ENCODE measurements around the gene COBL. TPM values are rescaled to one million over a fixed set of nuclear protein-coding genes. Genes with fewer than 3 reads are reported as not detected.

COBL gene
- total RNA-seq, 3 donors from 2014 or later (not counting 1 experiment from before 2014, with no cell fraction given), result not detected

DNA sequence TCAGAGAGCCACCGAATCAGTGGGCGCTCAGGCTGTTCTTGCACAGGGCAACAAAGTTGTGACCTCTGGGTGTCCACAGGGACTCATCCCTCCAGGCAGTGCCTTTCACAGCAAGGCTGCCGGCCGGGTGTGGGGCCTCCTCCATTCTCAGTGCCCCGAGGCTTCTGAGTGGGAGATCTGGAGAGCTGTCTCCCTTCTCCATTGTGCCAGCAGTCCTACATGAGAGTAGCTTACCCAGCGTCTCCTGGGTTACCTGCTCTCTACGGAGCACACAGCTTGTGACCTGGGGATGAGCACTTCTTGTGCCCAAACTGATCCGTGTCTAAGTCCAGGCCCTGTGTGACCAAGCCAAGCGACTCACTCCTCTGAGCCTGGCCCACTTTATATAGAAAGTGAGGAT is 293.1 kb downstream of the COBL start:
- Mint-ChIP-seq H3K4me3 (no peak overlapping the region), H3K27me3 (ENCODE audit: low read depth in 2 of 2) (no peaks in the 10 kb centered on the region), H3K36me3 (no peaks in the 10 kb centered on the region), H3K27ac (no peak overlapping the region), H3K9me3 (no peaks in the 10 kb centered on the region), H3K4me1 (peaks cover 0 to under 1% of the 10 kb centered on the region in 2 donors)
- TF ChIP-seq, protein P1, sequence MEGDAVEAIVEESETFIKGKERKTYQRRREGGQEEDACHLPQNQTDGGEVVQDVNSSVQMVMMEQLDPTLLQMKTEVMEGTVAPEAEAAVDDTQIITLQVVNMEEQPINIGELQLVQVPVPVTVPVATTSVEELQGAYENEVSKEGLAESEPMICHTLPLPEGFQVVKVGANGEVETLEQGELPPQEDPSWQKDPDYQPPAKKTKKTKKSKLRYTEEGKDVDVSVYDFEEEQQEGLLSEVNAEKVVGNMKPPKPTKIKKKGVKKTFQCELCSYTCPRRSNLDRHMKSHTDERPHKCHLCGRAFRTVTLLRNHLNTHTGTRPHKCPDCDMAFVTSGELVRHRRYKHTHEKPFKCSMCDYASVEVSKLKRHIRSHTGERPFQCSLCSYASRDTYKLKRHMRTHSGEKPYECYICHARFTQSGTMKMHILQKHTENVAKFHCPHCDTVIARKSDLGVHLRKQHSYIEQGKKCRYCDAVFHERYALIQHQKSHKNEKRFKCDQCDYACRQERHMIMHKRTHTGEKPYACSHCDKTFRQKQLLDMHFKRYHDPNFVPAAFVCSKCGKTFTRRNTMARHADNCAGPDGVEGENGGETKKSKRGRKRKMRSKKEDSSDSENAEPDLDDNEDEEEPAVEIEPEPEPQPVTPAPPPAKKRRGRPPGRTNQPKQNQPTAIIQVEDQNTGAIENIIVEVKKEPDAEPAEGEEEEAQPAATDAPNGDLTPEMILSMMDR (IDR thresholded peaks at IDR 0.05), result no peak
- Histone ChIP-seq H3K36me3 (ENCODE audit: control insufficient read depth, insufficient read depth, low read length) (no peaks in the 10 kb centered on the region), H3K4me3 (ENCODE audit: low read length) (no peak overlapping the region), H3K9me3 (ENCODE audit: control insufficient read depth, insufficient read depth, low read length) (no peaks in the 10 kb centered on the region), H3K27ac (ENCODE audit: low read length) (no peak overlapping the region), H3K4me1 (ENCODE audit: control insufficient read depth, insufficient read depth, low read length) (no peaks in the 10 kb centered on the region), H3K27me3 (ENCODE audit: control insufficient read depth, insufficient read depth, low read length) (no peaks in the 10 kb centered on the region)
- 89% methylated on average over 9 of the region's 9 CpGs for WGBS (ENCODE audit: insufficient coverage)
- DNase-seq, result no peak
- intact Hi-C loops (cut with micrococcal nuclease), result no loop called here
- ATAC-seq, result no peak

DNA sequence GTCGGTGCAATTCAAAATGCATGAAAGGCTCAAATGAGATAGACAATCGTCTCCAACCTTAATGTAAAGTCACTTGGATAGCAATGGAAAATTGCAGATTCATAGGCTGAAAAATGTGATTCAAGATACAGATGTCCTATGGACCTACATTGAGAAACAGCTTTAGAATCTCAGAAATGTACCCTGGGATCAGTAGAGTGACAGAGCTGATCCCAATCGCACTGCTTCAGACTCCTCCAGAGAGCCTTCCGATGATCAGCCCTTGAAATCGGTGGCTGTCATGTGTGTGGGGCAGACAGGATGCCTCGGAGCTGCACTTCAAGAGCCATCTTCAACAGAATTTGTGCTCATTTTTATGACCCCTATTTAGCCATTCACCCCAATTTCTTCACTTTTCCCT is 293.8 kb downstream of the COBL start:
- no peaks in the 10 kb centered on the region for H3K9me3 ChIP-seq (ENCODE audit: control insufficient read depth, insufficient read depth, low read length)
- H3K4me3 ChIP-seq (ENCODE audit: low read length), result no peak overlapping the region
- TF ChIP-seq, protein P1 (IDR thresholded peaks at IDR 0.05), result no peak
- 87% methylated on average over 6 of the region's 6 CpGs for WGBS (ENCODE audit: insufficient coverage)
- H3K27ac Mint-ChIP-seq, result no peak overlapping the region
- H3K27me3 ChIP-seq (ENCODE audit: control insufficient read depth, insufficient read depth, low read length), result no peaks in the 10 kb centered on the region
- DNase-seq (no peak), ATAC-seq (no peak)
- no peak overlapping the region for H3K27ac ChIP-seq (ENCODE audit: low read length)
- peaks cover 2 to 5% of the 10 kb centered on the region in 2 donors for H3K9me3 Mint-ChIP-seq
- no peak overlapping the region for H3K4me3 Mint-ChIP-seq
- H3K36me3 Mint-ChIP-seq, result no peaks in the 10 kb centered on the region
- H3K36me3 ChIP-seq (ENCODE audit: control insufficient read depth, insufficient read depth, low read length), result no peaks in the 10 kb centered on the region
- no peaks in the 10 kb centered on the region for H3K27me3 Mint-ChIP-seq (ENCODE audit: low read depth in 2 of 2)
- H3K4me1 ChIP-seq (ENCODE audit: control insufficient read depth, insufficient read depth, low read length), result no peaks in the 10 kb centered on the region
- peaks cover 3 to 7% of the 10 kb centered on the region in 2 donors for H3K4me1 Mint-ChIP-seq
- intact Hi-C loops (cut with micrococcal nuclease), result no loop called here

DNA sequence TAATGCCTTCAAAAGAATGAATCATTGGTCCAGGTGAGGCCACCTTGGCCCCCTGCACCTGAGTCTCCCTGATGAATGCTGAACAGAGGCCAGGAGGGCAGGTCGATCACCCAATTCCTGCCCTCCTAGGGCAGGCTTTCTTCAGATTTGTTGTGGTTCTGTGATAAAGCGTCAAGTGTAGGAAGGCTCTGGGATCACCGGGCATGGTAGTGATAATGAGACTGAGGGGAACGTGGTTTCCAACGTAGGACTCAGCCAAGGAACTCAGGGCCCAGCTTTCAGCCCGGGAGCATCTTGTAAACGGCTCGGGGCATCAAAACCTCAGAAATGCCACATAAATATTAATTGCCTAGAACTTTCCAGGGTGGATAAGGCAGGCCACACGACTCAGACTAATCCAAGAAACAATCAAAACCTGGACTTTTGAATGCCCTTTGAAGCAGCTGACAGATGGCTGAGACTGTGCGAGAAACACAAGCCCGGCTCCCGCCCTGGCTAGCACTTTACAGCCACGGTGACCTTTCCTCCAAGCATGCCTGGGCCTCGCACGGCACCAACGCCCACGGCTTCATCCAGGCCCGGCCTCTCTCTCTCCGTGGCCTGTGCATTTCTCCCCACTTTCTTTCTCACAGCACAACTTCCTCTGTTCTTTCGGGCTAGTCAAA is 294.6 kb downstream of the COBL start:
- Histone ChIP-seq H3K4me3 (ENCODE audit: low read length) (no peak overlapping the region), H3K36me3 (ENCODE audit: control insufficient read depth, insufficient read depth, low read length) (no peaks in the 10 kb centered on the region), H3K4me1 (ENCODE audit: control insufficient read depth, insufficient read depth, low read length) (no peaks in the 10 kb centered on the region), H3K27me3 (ENCODE audit: control insufficient read depth, insufficient read depth, low read length) (no peaks in the 10 kb centered on the region), H3K9me3 (ENCODE audit: control insufficient read depth, insufficient read depth, low read length) (no peaks in the 10 kb centered on the region), H3K27ac (ENCODE audit: low read length) (no peak overlapping the region)
- peaks cover 2 to 5% of the 10 kb centered on the region in 2 donors for H3K9me3 Mint-ChIP-seq
- 77% methylated on average over 20 of the region's 20 CpGs for WGBS (ENCODE audit: insufficient coverage)
- intact Hi-C loops (cut with micrococcal nuclease), result no loop called here
- H3K36me3 Mint-ChIP-seq, result no peaks in the 10 kb centered on the region
- H3K27ac Mint-ChIP-seq, result no peak overlapping the region
- no peaks in the 10 kb centered on the region for H3K27me3 Mint-ChIP-seq (ENCODE audit: low read depth in 2 of 2)
- H3K4me1 Mint-ChIP-seq, result peaks cover 8 to 9% of the 10 kb centered on the region in 2 donors
- no peak for DNase-seq
- no peak overlapping the region for H3K4me3 Mint-ChIP-seq
- ATAC-seq, result no peak
- TF ChIP-seq, protein P1 (IDR thresholded peaks at IDR 0.05), result no peak

DNA sequence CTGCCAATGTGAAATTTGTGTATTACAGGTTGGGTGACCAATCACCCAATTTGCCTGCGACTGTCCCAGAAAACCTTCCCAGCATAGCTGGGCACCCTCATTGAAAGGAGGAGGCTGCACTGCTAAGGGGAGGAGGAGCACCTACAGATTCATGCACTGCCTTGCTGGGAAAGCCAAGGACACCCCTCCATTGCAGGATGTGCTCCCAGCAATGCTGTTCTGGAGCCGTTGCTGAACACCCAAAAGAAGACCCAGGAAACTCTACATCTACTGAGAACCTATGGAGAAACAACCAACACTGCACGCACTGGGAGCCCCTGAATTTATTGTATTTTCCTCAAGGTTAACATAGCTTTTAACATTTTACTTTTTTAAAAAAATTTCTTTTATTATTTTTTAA is 295.7 kb downstream of the COBL start:
- H3K9me3 ChIP-seq (ENCODE audit: control insufficient read depth, insufficient read depth, low read length), result no peaks in the 10 kb centered on the region
- H3K4me1 Mint-ChIP-seq, result peaks cover 8 to 9% of the 10 kb centered on the region in 2 donors
- no peak for DNase-seq
- no peak for ATAC-seq
- H3K9me3 Mint-ChIP-seq, result peaks cover 2 to 5% of the 10 kb centered on the region in 2 donors
- no peaks in the 10 kb centered on the region for H3K27me3 ChIP-seq (ENCODE audit: control insufficient read depth, insufficient read depth, low read length)
- WGBS (ENCODE audit: insufficient coverage), result 86% methylated on average over 3 of the region's 3 CpGs
- no peaks in the 10 kb centered on the region for H3K36me3 Mint-ChIP-seq
- TF ChIP-seq, protein P1 (IDR thresholded peaks at IDR 0.05), result no peak
- H3K36me3 ChIP-seq (ENCODE audit: control insufficient read depth, insufficient read depth, low read length), result no peaks in the 10 kb centered on the region
- H3K4me3 ChIP-seq (ENCODE audit: low read length), result no peak overlapping the region
- no peaks in the 10 kb centered on the region for H3K4me1 ChIP-seq (ENCODE audit: control insufficient read depth, insufficient read depth, low read length)
- no peak overlapping the region for H3K4me3 Mint-ChIP-seq
- no peak overlapping the region for H3K27ac ChIP-seq (ENCODE audit: low read length)
- intact Hi-C loops (cut with micrococcal nuclease), result no loop called here
- H3K27ac Mint-ChIP-seq, result no peak overlapping the region
- H3K27me3 Mint-ChIP-seq (ENCODE audit: low read depth in 2 of 2), result no peaks in the 10 kb centered on the region

Data from natural killer cell (primary cell).